G401 (cell line): ENCODE data around the gene EPAS1. TPM values are rescaled to one million over a fixed set of nuclear protein-coding genes. Genes with fewer than 3 reads are reported as not detected.
"Not testable (repeated sequence)": the region's sequence is repeated elsewhere in the genome, so short reads cannot be mapped to it uniquely, and the experiment has no call there.

Experiments used
- DNase-seq: peaks from one replicate; pipeline ENCODE4 v3.0.0-alpha.2; 2015; ENCODE audit warnings: low spot score
- in situ Hi-C: cut with HindIII; loops from 2 replicates; pipeline ENCODE4 v1.10.0; 2016; ENCODE audit warnings: low sequenced_read_pairs, mixed read lengths
- total RNA-seq: library from RNA; depleted of rRNA; stranded (reverse); fragments of >200 nt; shearing (Covaris generic); gene quantifications from 2 replicates; pipeline ENCODE4 v1.2.3, GENCODE V29; 2014

EPAS1 gene
- total RNA-seq, 1 experiment from 2014 or later, result 0.03 TPM

DNA sequence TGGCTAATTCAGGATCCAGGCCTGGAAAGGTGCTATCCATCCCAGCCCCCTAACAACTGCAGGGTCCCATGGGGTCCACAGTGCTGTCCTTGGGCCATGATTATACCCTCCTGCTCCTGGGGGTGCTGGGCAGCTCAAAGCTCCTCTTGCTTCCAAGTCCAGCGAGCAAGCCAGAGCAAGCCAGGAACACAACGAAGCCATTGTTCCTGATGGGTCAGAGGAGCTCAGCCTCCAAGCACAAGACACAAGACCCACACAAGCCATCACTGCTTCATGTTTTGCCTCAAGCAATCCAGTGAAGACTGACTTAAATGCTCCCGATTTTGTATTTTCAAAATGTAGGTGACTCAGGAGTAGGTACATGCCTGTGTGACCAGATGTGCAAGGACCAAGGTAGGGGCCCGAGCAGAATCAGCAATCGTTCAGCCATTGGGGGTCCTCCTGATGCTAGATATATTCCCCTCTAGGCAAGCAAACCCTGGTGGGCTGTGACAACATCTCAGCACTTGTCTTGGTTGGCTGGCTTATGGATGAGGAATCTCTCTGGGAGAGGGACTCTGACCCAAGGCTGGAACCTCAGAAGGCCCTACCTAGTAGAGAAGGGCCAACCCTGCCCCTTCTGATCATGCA, 90.8 kb downstream of the EPAS1 start:
- in situ Hi-C loops, result no loop called here
- no peak for DNase-seq

DNA sequence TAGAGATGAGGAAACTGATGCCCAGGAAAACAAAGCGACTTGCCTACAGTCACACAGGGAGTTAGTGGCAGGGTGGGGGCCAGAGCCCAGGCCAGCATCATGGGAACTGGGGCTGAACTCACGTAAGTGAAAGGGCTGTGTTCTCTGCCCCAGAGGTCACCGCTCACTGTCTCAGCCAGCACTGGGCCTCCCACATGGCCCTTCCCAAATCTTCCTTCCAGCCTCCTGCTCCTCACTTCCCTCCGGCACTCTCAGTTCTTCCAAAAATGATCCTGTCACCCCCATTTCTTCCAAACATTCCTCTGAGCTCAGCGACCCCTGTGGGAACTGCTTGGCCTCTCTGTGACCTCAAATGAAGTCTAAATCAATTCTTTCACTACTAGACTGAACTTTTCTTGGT, 91.7 kb downstream of the EPAS1 start:
- in situ Hi-C loops, result no loop called here
- no peak for DNase-seq

DNA sequence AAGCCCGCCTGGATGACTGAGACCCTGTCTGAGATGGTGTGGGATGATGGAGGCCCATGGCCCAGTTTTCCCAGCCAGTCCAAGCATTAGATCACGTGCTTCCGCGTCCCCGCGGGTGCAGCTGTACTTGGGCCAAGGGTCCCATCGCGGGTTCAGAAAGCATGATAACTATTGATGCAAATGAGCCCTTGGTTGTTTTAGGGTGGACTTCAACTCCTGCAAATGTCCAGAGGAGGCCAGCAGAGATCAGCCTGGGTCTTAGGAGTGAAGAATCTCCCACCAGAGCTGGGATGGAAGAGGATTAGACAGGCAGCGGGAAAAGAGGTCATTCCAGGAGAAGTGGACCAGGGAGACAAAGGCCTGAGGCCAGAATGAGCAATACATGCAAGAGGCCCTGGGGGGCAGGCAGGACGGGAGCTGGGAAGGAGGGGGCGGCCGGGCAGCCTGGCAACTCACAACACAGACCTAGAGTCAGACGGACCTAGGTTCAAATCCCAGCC, 92.3 kb downstream of the EPAS1 start:
- no peak for DNase-seq
- in situ Hi-C loops, result no loop called here

DNA sequence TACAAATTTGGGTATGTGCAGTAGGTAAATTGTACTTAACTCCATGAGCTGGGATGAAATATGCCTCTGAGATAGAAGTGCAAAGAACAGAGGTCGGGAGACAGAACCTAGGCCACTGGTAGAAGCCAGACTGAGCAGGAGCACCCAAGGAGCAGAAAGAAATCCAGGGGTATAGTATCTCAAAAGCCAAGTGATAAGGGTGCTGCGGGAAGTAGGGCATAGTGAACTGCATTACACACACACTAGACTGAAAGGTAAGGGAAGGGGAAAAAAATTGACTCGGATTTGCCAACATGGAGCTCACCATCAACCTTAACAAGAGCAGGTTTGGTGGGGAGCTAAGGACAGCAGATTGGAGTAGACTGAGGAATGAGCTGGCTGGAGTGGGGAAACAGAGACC, 92.8 kb downstream of the EPAS1 start:
- in situ Hi-C loops, result no loop called here
- DNase-seq, result no peak

DNA sequence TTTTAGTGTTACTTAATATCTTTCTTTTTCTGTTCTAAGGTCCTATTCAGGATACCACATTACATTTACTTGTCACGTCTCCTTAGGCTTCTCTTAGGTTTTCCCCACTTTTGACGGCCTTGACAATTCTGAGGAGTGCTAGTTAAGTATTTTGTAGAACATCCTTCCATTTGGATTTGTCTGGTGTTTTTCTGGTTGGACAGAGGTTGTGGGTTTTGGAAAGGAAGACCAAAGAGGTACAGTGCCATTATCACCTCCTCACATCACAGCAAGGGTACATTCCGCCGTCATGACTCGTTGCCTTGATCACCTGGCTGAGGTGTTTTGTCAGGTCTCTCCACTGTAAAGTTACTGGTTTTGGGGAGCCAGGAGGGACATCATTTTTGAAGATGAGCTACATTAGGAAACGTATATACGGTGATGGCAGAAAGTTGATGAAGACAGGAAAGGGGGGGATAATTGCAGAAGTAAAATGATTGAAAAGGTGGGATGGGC, 93.7 kb downstream of the EPAS1 start:
- in situ Hi-C loops, result no loop called here
- no peak for DNase-seq

DNA sequence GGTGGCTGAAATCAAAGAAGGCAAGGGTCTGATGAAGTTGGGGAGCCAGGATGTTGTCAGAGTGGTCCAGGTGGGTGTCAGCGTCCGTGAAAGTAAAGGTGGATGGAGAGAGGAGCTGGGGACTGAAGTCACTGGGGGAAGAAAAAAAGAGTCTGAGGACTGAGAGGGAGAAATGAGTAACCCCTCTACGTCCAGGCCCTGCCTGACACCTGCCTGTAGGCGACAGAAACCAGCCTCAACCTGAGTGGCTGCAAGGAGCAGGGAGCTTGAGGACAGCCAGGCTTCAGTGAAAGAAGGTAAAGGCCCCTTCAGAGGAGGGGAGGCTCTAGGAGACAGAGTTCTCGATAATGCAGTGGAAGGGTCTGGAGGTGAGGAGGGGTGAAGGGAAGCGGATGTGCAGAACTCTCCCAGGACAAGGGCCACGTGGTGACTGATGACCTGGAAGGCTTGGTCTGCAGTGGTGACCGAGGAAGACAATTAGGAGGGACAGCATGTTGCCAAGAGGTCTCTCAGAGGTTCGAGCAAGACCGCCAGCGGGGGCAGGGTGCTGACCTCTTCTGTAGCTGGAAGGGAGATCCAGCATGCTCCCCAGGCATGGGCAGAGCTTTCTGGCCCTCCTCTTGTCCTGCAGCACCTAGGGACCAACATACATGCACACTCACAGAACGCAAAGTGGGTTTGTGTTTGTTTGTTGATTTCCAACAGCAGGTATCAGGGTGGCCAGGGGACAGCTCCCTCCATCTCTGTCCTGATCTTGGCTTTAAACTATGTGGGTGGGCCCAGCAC, 95.5 kb downstream of the EPAS1 start:
- in situ Hi-C loops, result no loop called here
- no peak for DNase-seq

DNA sequence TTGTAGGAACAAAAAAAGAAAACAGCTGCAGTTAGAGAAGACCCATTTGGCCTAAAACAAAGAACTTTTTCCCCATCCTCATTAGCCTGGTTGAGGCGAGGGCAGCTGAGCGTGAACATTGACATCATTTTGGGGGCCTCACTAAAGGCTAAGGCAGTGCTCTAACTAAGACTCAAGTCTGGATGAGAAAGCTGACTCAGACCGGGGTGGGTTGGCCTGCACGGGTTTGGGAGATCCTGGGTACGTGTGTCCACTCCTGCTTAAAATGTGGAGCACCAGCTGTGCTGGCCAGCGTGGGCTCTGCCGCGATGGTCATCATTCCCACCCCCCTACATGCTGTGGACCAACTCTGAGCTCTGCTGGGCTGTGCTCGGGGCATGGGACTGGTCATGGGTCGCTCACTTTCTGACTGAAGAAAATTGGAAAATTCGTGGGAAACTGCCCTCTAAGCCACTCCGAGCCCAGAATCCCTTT, 96.2 kb downstream of the EPAS1 start:
- in situ Hi-C loops, result no loop called here
- no peak for DNase-seq

DNA sequence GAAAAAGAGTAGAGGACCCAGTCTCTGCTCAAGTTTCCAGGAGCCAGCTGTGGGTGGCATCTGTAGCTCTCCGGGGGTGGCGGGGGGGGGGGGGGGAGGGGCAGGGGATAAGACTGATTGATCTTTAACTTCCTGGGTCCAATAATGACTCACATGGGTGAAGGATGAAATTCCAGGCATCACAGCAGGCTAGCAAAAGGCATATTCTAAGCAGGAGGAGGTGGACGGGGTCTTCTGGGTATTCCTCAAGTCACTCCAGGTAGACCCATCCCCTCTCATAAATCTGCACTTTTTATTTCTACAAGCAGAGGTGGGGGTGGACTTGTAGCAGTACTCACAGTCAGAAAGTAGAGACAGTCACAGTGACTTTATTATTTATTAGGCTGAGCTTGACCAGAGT, 96.7 kb downstream of the EPAS1 start:
- DNase-seq, result no peak
- in situ Hi-C loops, result no loop called here

DNA sequence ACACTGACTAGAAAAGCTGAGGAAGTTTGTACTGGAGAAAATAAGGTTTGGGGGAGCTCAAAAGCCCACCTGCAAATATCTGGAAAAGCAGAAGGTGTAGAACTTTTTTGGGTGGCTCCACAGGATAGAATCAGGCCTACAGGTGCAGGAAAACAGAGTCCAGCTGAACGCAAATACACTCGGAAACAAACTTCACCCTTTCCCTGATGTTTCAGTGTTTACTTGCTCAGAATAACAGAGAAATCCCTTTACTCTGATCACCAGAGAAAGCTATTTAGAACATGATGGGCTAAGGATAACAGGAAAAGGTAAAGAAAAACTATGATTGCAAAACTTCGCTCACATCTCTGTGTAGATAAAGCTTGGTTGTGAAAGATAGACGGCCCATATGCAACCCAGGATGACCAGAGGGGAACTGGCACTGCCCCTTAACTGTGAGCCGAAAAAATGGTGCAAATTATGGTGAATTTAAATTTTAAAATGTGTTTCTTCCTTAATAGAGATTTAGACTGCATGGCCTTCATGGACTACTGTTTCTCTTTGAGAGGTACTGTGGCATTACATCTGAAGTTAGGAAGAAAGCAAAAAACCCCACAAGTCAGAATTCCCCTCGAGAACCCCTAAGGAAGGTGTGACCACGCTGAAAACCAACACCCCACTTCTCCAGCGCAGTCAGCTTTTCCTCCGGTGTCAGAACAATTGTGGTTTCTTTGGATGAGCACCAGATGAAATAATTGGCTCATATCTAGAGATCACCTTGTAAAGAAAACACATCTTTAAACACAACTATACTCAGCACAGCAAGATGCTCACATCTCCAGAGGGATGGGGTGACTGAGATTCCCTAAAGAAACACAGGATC, 97.7 kb downstream of the EPAS1 start:
- DNase-seq, result no peak
- in situ Hi-C loops, result no loop called here

DNA sequence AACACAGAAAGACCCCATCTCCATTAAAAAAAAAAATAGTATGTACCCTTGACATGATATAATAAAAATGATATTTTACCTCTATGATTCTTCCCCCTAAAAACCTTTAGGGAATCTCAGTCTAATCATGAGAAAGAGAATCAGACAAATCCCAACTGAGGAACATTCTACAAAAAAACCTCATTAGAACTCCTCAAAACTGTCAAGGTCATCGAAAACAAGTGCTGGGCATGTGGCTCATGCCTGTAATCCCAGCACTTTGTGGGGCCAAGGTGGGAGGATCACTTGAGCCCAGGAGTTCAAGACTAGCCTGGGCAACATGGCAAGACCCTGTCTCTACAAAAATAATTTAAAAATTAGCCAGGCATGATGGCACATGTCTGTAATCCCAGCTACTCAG, 98.5 kb downstream of the EPAS1 start:
- in situ Hi-C loops, DNase-seq: not testable (repeated sequence)

DNA sequence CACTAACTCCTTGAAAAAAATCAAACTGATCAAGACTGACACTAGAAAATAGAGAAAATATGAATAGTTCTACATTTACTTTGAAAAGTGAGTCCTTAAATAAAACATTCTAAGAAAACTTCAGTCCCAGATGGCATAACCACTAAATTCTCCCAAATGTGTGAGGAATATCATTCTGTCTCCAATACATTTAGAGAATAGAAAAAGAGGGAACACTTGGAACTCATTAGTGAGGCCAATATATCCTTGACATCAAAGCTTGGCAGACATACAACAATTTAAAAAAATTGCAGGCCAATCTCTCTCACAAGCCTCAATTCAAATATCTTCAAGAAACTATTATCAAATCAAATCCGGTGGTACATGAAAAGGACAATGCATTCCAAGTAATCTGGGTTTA, 102.8 kb downstream of the EPAS1 start:
- no peak for DNase-seq
- in situ Hi-C loops, result no loop called here

DNA sequence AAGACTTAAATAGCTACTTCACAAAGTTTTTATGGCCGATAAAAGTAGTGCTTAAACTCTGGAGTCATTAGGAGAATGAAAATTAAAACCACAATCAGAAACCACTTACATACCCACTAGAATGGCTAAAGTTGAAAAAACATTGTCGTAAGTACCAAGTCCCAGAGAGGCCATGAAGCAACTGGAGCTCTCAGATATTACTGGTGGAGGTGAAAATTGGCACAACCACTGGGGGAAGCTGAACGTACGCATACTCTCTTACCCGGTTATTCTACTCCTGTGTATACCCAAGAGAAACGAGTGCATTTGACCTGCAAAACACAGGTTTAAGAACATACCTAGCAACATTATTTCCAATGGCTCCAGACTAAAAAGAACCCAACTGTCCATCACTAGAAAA, 105.7 kb downstream of the EPAS1 start:
- DNase-seq, result no peak
- in situ Hi-C loops, result no loop called here

DNA sequence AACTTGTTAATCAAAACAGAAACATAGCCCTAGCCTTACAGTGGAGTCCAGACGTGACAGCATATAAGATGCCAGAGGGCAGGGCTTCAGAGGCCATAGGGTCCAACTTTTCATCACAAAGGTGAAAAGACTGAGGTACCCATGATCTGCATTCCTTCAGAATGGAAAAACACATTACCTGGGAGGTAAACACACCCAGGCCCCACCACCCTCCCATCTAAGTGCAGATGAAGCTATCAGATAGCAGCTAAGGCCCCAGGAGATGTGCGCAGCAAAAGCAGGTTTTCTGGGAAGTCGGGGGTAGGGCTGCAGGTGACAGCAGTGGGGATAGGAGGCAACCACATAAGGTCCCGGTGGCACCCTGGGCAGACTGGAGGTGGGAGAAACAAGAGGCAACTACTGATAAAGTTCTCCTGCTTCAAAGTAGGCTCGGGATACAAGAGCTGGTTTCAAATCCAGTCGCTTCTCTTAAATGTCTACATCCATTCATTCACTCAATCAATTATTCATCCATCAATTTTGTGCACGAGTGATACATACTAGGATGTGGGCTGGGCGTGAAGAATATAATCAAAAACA, 107.1 kb downstream of the EPAS1 start:
- no peak for DNase-seq
- in situ Hi-C loops, result no loop called here

DNA sequence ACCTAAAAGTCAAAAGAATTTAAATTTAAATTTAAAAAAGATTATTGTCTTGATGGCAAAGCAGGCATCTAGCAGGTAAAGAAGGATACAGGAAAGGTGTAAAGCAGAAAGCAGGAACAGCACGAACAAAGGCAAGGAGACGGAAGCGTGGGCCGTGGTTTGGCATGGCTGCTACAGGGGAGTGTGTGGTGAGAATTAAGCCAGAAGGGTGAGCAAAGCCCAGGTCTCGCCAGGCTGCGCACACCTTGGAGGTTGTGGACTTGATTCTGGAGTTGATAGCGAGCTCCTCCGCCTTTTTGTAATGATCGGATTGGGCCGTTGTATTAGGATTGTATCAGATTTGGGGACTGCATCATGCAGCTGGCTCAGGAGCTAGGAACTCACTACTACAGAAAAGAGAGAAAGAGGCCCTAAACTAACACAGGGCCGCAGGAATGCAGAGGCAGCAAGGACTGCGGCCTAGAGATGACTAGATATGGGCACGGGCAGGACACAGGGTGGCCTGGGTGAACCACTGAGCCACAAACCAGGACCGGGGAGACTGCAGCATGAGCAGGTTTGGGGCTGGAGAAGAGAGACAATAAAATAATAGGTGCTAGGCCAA, 110.7 kb downstream of the EPAS1 start:
- in situ Hi-C loops, result no loop called here

DNA sequence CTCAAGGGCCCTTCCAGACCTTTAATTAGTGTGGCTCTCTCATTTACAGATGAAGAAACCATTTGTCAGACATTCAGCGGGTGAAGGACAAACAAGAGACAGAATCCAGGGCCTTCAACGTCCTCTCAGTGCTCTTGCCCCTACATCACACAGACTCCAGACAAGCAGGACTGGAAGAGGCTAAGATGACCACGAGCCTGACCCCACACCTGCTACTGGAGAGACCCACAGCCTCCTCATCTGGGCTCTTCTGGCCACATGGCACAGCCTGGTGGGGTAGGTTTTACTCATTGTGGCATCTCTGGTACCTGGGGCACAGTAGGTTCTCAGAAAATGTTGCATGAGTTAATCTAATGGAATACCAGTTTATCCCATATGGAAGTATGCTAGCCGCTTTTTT, 112.5 kb downstream of the EPAS1 start:
- DNase-seq, result no peak
- in situ Hi-C loops, result no loop called here

More for the DNA sequence above, 110.7 kb downstream of the EPAS1 start:
- DNase-seq, result no peak

DNA sequence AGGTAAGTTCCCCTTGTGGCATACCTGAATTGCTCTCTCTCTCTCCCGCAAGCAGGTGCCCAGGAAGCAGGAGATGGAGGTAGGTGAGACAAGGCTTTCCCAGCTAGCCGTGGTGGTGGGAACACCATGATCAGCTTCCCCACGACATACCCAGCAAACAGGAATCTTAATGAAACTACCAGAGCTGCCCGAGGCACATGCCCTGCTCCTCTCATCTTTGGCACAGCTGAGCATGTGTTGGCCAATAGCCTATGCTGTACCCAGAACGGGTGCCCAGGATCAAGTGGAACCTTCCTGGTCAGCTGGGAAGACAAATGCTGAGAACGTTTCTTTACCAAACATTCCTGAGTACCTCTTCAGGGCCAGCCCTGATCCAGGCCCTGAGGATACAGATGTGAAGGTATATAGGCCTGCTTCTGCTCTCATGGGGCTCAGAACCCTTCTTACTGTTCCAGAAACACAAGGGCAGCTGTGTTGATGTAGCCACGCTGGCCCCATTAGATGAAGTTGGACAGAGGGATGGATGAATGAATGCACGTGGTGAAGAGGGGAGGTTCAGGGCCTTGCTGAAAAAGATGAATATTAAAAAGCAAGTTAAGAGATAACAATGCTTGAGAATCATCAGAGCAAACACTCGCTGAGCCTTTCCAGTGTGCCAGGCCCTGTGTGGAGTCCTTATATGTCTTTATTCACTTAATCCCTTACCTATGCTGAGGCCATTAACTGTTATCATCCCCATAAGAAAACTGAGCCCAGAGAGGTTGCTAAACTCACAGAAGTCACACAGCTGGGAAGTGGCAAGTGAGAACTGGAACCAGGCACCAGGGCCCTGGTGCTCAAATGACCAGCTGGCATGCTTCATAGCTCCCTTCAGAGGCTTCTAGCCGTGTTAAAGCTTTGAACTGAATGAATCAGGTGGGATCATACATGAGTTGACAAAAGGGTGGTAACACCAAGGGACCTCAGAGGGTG, 113.4 kb downstream of the EPAS1 start:
- in situ Hi-C loops, result no loop called here
- DNase-seq, result peak; percentile 19

DNA sequence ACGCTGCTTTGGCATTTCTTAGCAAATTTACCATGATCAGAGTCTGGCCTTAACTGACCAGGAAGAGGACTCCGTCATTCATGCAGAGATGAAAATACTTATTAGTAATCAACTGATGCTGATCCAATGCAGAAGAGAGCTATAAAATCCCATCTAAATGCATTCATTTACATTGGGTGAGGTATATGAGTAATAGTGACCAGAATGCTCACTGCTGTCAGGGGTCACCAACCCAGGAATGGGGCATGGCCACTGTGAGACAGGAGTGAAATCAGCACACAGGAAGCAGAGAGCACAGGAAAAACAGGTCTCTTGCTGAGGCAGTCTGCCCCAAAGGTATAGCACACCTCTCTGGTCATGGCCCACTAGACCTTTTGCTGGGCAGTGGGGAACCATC, 114.0 kb downstream of the EPAS1 start:
- DNase-seq, result no peak
- in situ Hi-C loops, result no loop called here

DNA sequence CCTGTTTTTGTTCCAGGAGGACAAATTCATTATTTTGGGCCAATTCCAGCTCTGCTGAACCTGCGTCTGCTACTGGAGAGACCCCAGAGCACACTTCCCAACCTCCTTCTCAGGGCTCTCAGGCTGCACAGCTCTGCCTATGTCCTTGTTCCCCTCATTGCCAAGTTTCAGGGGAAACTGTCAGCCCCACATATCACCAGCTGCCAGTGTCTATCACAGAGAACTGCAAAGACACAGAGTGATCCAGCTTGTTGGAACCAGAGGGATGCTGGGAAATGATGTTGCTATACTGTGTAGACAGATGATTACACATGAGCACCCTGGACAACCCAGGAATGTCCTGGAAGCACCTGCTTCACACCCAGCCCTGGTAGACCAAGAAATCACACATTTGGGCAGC, 114.8 kb downstream of the EPAS1 start:
- DNase-seq, result no peak
- in situ Hi-C loops, result no loop called here
